ENCODE measurements around the gene IFIT1B.
"Not testable (repeated sequence)": the region's sequence is repeated elsewhere in the genome, so short reads cannot be mapped to it uniquely, and the experiment has no call there.

IFIT1B gene

GRCh38 chr10:89377705-89378637, at the start of gene IFIT1B:
IFIT1B (plus strand) TSS chr10:89378056; CDS start chr10:89378136, 80 bp downstream.
- DNase-seq = no peak

GRCh38 chr10:89329151-89329550, 48.7 kb upstream of the IFIT1B start:
- DNase-seq = no peak

GRCh38 chr10:89330014-89330413, 47.8 kb upstream of the IFIT1B start:
- DNase-seq = peak; percentile 55

GRCh38 chr10:89330537-89331212, 47.2 kb upstream of the IFIT1B start:
- no peak for DNase-seq

- not testable (repeated sequence) for DNase-seq
Observed at GRCh38 chr10:89331487-89332122, 46.3 kb upstream of the IFIT1B start.

GRCh38 chr10:89332123-89332633, 45.7 kb upstream of the IFIT1B start:
- peak; percentile 75 for DNase-seq

GRCh38 chr10:89335226-89335625, 42.6 kb upstream of the IFIT1B start:
- DNase-seq = no peak

- DNase-seq = no peak
Observed at GRCh38 chr10:89336241-89336640, 41.6 kb upstream of the IFIT1B start.

GRCh38 chr10:89337484-89337883, 40.4 kb upstream of the IFIT1B start:
- no peak for DNase-seq

GRCh38 chr10:89338713-89339112, 39.1 kb upstream of the IFIT1B start:
- no peak for DNase-seq

- no peak for DNase-seq
Observed at GRCh38 chr10:89339875-89340274, 38.0 kb upstream of the IFIT1B start.

- no peak for DNase-seq
Observed at GRCh38 chr10:89341649-89342048, 36.2 kb upstream of the IFIT1B start.

GRCh38 chr10:89342206-89342958, 35.5 kb upstream of the IFIT1B start:
- DNase-seq = no peak

- DNase-seq = no peak
Observed at GRCh38 chr10:89343089-89343767, 34.6 kb upstream of the IFIT1B start.

- DNase-seq = no peak
Observed at GRCh38 chr10:89344156-89344555, 33.7 kb upstream of the IFIT1B start.

- no peak for DNase-seq
Observed at GRCh38 chr10:89345367-89346000, 32.4 kb upstream of the IFIT1B start.

- DNase-seq = peak; percentile 52
Observed at GRCh38 chr10:89346405-89347254, 31.2 kb upstream of the IFIT1B start.

GRCh38 chr10:89347701-89348457, 30.0 kb upstream of the IFIT1B start:
- no peak for DNase-seq

- peak; percentile 20 for DNase-seq
Observed at GRCh38 chr10:89348481-89348880, 29.4 kb upstream of the IFIT1B start.

GRCh38 chr10:89348975-89349374, 28.9 kb upstream of the IFIT1B start:
- DNase-seq = no peak
